ENCODE measurements around the gene TOX2. TPM values are rescaled to one million over a fixed set of nuclear protein-coding genes. Genes with fewer than 3 reads are reported as not detected.

TOX2 gene
- total RNA-seq (2014; rRNA removed; shearing (Covaris generic)): 0.12 and 0.83 TPM in 2 replicates

DNA sequence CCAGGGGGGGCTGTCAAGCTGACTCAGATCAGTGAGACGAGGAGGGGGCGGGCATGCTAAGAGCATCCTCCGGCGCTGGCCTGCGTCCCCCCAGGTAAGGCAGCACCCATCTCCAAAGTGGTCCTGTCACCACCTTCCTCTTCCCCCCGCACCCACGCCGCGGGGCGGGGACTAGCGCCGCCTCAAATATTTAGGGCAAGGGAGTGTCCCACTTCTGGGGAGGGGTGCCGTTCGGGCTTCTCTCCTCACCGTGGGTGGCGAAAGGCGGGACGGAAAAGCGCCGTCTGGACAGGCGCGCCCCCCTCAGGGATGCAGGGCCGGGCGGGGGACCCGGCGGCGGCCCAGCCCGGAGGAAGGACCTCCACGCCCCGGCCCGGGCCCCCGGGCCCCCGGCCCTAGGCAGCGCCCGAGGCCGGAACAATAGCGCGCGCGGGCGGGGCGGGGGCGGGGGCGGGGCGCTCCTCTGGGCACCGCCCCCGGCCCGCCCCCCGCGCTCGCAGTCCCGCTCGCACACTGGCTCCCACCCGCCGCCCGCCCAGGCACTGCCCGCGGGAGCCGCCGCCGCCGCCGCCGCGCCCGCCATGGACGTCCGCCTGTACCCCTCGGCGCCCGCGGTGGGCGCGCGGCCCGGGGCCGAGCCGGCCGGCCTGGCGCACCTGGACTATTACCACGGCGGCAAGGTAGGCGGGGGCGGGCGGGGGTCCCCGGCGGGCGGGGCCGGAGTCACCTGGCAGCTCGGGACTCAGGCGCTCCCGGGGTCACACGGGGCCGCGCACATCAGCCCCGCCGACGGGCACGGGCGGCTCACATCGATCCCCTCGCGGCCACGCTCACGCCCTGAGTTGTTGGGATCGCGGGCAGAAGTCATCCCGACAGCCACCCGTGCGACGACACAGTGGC is at the start of gene TOX2:
TSS of gene TOX2 (plus strand) at position 542 of the 900 bp plus-strand sequence. CDS start at position 582, 40 bp downstream.
- no peak for DNase-seq (ENCODE audit: low spot score)

- DNase-seq (ENCODE audit: low spot score): no peak
These were observed 46.6 kb upstream of the TOX2 start for GRCh38 chr20:43868091-43868490.

- DNase-seq (ENCODE audit: low spot score): no peak
These were observed 44.2 kb upstream of the TOX2 start for GRCh38 chr20:43870484-43870883.

GRCh38 chr20:43878776-43879175 is 35.9 kb upstream of the TOX2 start:
- DNase-seq (ENCODE audit: low spot score): no peak

GRCh38 chr20:43893930-43894329 is 20.7 kb upstream of the TOX2 start:
- no peak for DNase-seq (ENCODE audit: low spot score)

GRCh38 chr20:43894491-43894890 is 20.2 kb upstream of the TOX2 start:
- DNase-seq (ENCODE audit: low spot score): no peak

- no peak for DNase-seq (ENCODE audit: low spot score)
These were observed 19.4 kb upstream of the TOX2 start for GRCh38 chr20:43895235-43895634.

DNA sequence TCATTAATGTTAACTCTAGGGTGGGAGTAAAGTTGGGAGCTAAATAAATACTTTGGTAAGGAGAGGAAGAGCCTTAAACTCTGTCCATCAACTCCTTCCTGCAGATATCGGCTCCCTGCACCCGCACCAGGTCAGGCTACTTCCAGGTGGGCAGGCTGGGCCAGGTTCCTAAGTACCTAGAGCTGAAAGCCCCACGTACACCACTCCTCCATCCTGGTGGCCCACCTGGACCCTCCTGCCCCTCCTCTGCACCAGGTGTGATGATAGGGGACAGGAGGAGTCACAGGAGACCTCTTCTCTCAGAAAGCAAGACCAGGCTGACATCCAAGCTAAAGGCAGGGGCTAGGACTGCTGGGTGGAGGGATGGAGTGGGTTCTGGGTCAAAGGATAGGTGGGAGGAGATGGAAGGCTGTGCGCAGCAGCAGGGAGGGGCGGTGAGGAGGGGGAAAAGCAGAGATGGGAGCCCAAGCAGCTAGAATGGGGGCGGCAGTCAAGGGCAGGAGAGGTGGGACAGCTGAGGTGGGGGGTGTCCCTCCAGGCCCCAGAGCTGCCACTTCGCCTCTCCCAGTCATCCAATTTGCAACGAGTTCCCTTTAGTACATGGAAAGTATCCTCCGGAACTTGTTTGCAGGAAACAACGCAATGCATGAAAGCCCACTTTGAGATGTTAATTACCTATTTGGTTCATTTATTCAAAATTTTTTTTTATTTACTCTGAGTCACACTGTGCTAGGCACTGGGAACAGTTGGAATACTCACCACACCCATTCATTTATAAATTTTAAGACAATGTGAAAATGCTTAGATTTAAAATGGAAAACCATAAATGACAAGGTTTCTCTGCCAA is 15.2 kb upstream of the TOX2 start:
- no peak for DNase-seq (ENCODE audit: low spot score)

DNA sequence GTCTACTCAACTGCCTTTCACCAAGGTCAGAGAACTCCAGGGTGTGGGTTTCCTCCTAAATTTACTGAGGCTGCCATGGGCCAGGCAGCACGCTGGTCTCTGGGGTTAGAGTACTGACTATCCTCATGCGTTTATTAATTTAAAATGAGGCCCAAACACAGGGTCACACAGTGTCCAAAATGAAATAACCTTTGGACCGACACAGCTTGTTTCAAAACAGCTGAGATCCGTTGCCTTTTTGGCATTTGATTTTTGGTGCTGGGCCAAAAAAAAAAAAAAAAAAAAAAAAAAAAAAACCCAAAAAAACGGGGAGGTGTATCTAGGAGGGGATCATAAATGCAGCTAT is 14.6 kb upstream of the TOX2 start:
- DNase-seq (ENCODE audit: low spot score): no peak

DNA sequence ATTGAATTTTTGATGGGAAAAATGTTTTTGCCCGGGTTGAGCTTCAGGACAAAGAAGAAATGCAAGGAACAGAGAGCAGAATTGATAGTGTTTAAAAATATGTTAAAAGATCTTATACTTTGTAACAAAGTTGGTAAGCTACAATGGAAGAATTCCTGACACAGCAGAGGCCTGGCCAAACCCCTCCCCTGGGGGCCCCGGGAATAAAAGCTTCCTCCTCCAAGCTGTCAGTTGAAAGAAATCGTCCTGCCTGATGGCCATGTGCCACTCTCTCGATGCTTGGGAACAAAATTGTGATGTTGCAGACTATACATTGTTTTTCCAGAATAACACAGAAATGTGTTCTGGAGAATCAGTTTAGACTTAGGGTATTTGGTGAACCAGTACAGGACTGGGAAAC is 14.2 kb upstream of the TOX2 start:
- no peak for DNase-seq (ENCODE audit: low spot score)

DNA sequence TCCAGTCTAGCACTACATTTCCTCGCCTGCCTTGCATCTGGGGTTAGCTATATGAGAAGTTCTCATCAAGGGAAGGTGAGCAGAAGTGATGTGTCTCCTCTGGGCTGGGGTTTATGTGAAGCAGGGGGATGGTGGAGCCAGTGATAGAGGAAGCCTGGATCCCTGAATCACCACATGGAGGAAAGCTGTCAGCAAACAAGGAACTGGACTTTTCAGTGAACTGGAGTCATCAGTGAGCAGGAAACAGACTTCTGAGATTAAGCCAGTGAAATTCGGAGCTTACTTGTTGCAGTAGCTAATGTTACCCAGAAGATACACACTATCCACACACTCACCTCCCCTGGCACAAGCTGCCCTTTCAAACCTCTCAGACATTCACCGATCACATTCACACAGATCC is 13.4 kb upstream of the TOX2 start:
- DNase-seq (ENCODE audit: low spot score): no peak

GRCh38 chr20:43903953-43904826 is 10.5 kb upstream of the TOX2 start:
- no peak for DNase-seq (ENCODE audit: low spot score)

- no peak for DNase-seq (ENCODE audit: low spot score)
These were observed 9.8 kb upstream of the TOX2 start for GRCh38 chr20:43904827-43905177.

DNA sequence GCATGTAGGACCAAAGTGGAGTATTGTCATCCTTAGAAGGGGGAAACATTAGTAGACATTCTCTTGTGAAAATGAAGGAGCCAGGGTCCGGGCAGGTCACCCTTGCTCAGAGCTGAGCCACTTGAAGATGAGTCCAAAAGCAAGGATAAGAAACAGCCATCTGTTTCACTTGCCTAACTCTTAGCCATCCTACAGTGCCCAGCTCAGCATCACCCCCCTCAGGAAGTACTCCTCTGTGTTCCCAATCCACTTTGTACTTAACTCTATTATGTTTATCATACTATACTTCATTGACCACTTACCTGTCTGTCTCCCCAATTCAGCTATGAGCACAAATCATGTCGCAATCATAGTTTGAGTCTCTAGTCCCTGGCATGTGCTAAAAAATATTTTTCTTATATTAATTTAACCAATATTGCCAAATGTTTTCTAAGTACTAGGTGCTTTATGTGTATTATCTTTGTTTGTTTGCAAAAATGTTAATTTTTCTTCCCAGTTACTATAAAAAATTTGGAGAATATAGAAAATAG is 8.1 kb upstream of the TOX2 start:
- DNase-seq (ENCODE audit: low spot score): no peak

DNA sequence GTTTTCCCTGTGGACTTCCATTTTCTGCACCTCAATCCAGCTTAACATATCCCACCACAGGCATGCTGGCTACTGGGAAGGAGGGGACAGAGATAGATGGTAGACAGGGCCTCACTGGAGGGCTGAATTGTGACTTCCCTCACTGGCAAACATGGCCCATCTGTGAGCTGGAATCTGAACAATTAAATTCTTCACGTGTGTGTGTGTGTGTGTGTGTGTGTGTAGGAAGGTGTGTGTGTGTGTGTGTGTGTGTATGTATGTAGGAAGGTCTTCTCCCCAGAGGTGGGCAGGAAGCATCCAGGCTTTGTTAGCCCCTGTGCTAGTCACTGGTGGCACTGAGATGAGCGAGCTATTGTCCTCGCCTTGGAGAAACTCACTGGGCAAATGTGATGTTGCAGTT is 5.4 kb upstream of the TOX2 start:
- DNase-seq (ENCODE audit: low spot score): no peak

- DNase-seq (ENCODE audit: low spot score): no peak
These were observed 4.9 kb upstream of the TOX2 start for GRCh38 chr20:43909720-43910119.

DNA sequence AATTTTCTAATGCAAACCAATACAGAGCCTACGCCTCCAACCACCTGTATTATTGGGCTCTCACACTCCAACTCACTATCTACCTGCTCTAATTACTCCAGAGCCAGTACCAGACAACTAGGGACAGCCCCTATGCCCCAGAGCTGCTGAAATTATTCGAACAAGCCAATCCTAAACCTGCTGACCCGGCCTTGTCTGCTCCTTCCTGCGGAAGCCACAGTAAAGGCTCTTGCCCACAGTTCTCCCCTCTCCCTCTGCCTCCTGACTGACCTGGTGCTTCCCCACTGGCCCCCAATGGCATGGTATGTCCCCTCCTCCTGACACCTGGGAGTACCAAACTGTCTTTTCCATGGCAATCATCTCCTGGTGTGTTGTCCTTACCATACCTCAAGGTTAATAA is 4.1 kb upstream of the TOX2 start:
- DNase-seq (ENCODE audit: low spot score): no peak

DNA sequence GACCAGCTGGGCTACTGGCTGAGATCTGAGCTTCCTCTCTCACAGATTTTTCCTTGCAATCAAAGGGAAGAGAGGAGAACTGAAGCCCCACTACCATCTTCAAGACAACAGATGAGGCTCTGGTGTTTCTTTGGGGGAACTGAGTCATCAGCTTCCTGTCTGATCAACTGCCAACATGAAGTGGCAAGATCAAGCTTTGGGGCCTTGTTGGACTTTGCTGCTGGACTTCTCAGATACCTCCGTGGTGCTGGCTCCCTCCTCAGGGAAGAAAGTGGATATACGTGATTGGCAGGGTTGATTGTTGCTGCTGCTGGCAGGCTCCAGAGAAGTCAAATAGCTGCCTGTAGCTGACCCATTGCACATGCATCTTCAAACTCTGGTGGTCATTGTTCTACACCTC is 3.6 kb upstream of the TOX2 start:
- no peak for DNase-seq (ENCODE audit: low spot score)

DNA sequence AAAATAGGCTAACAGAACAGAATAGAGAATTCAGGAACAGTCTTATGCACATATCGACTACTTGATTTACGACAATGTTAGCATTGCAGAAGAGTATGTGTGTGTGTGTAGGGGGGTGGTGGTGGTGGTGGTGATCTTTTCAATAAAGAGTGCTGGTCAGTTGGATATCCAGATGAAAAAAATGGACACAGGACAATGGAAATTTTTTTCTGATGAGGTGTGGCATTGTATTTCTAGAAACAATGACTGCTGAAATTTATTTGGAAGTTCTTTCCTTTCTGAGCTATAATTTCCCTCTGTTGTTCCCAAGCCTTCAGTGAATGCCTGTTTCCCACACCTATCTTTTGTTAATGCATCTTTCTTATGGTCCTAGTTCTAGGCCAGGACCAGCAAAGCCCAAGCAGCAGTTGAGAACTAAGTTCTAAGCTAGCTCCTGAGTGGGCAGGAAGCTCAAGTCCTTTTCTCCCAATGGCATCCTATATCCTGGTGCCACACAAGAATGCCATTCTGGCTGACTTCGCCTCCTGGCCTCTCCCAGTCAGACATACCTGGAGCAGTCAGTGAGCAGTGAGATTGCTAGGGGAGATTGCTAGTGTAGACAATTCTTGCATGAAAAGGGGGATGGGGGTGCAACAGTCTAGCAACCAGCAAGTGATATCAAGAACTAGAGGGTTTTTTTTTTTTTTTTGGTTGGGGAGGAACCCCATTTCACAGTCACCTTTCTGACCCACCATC is 1.2 kb upstream of the TOX2 start:
- no peak for DNase-seq (ENCODE audit: low spot score)

- no peak for DNase-seq (ENCODE audit: low spot score)
These were observed 790 bp downstream of the TOX2 start for GRCh38 chr20:43915211-43916072.
